SK-N-SH (cell line): ENCODE data around the gene CYTH3. TPM values are rescaled to one million over a fixed set of nuclear protein-coding genes. Genes with fewer than 3 reads are reported as not detected.
A peak's percentile ranks its signal among the peaks of the same experiment; 100 is the strongest.

Experiments
- CTCF ChIA-PET: fragments of 300-600, 350-600 bp; formaldehyde crosslinking; extraction: SDS; loops from one replicate; lab custom pipeline; 2021; lab: Yijun Ruan, JAX
- POLR2A ChIA-PET: fragments of 350-600 bp; sonication (Branson Sonifier 250); formaldehyde crosslinking; extraction: SDS; loops from one replicate; lab custom pipeline; 2020; ENCODE audit warnings: antibody characterized with exemption, inconsistent platforms; lab: Yijun Ruan, JAX
- DNase-seq: peaks from one replicate; pipeline ENCODE4 v3.0.0; 2012
- H2AFZ ChIP-seq: fragments of 200-600 bp; sonication (generic); 2 replicates; pipeline ENCODE4 v1.8.1; 2016; ENCODE audit warnings: antibody characterized with exemption, mild to moderate bottlenecking, low read depth
- H3F3A ChIP-seq: fragments of 200-600 bp; sonication (generic); replicated peaks from 2 replicates; pipeline ENCODE3; 2016; ENCODE audit warnings: antibody characterized with exemption, mild to moderate bottlenecking; ENCODE audit not compliant: insufficient read depth
- H3K27ac ChIP-seq, 2 experiments: fragments of 200-500 bp in 1 of 2; fragments of 200-600 bp in 1 of 2; sonication (Bioruptor generic) in 1 of 2; sonication (generic), shearing (Covaris generic) in 1 of 2; 2 replicates each; pipeline versions ENCODE4 v1.5.1 to v1.6.1; 2014 to 2016; ENCODE audit warnings: low read depth in 2 of 2, inconsistent platforms in 1 of 2, low read length in 1 of 2, mild to moderate bottlenecking in 1 of 2, mixed read lengths in 1 of 2
- H3K27me3 ChIP-seq: fragments of 200-600 bp; sonication (generic), shearing (Covaris generic); 2 replicates; pipeline ENCODE4 v1.6.1; 2016; ENCODE audit warnings: mixed run types; ENCODE audit not compliant: insufficient read depth
- H3K36me3 ChIP-seq, 2 experiments: fragments of 200-500 bp in 1 of 2; fragments of 200-600 bp in 1 of 2; sonication (Bioruptor generic) in 1 of 2; sonication (generic) in 1 of 2; replicated peaks in 1 of 2; 2 replicates each; pipeline versions ENCODE3 to v1.5.1; 2014 to 2016; ENCODE audit warnings: low read length in 1 of 2, mild to moderate bottlenecking in 1 of 2; ENCODE audit not compliant: insufficient read depth in 2 of 2, control insufficient read depth in 1 of 2
- H3K4me1 ChIP-seq, 2 experiments: fragments of 200-500 bp in 1 of 2; fragments of 200-600 bp in 1 of 2; sonication (Bioruptor generic) in 1 of 2; sonication (generic), shearing (Covaris generic) in 1 of 2; 2 replicates each; pipeline versions ENCODE4 v1.5.1 to v1.6.1; 2014 to 2016; ENCODE audit warnings: low read depth in 1 of 2, low read length in 1 of 2, mixed run types in 1 of 2; ENCODE audit not compliant: insufficient read depth in 2 of 2, control insufficient read depth in 1 of 2
- H3K4me2 ChIP-seq: fragments of 200-600 bp; sonication (generic), shearing (Covaris generic); 2 replicates; pipeline ENCODE4 v1.6.1; 2017; ENCODE audit warnings: mixed run types
- H3K4me3 ChIP-seq, 2 experiments: fragments of 200-500 bp in 1 of 2; fragments of 200-600 bp in 1 of 2; sonication (Bioruptor generic) in 1 of 2; sonication (generic), shearing (Covaris generic) in 1 of 2; 2 replicates each; pipeline versions ENCODE4 v1.5.1 to v1.8.1; 2014 to 2016; ENCODE audit warnings: low read depth in 2 of 2, inconsistent platforms in 1 of 2, low read length in 1 of 2, mild to moderate bottlenecking in 1 of 2, mixed read lengths in 1 of 2, moderate library complexity in 1 of 2
- H3K79me2 ChIP-seq: fragments of 200-600 bp; sonication (generic); 2 replicates; pipeline ENCODE4 v1.8.1; 2017; ENCODE audit warnings: mild to moderate bottlenecking; ENCODE audit not compliant: insufficient read depth
- H3K9ac ChIP-seq: fragments of 200-600 bp; sonication (generic); 2 replicates; pipeline ENCODE4 v1.6.1; 2017; ENCODE audit warnings: mixed run types
- H3K9me2 ChIP-seq: fragments of 200-600 bp; sonication (generic); 2 replicates; pipeline ENCODE4 v1.6.1; 2017; ENCODE audit warnings: mixed run types
- H3K9me3 ChIP-seq: fragments of 200-600 bp; sonication (generic); 2 replicates; pipeline ENCODE4 v1.6.1; 2017; ENCODE audit warnings: mixed run types, mild to moderate bottlenecking, moderate library complexity
- H4K20me1 ChIP-seq: fragments of 200-600 bp; sonication (generic); 2 replicates; pipeline ENCODE4 v1.6.1; 2017; ENCODE audit warnings: mild to moderate bottlenecking, mixed run types; ENCODE audit not compliant: insufficient read depth
- GATA2 ChIP-seq: sonication (generic); formaldehyde crosslinking; IDR thresholded peaks from 2 replicates; pipeline ENCODE4 v1.5.0; 2020; ENCODE audit warnings: mild to moderate bottlenecking, missing genetic modification reagents
- IRF3 ChIP-seq: fragments of 150-350 bp; IDR thresholded peaks from 2 replicates; pipeline ENCODE4 v1.6.1; 2016; ENCODE audit warnings: mild to moderate bottlenecking, low read depth, low read length
- MAX ChIP-seq: IDR thresholded peaks from 2 replicates; pipeline ENCODE4 v1.4.0; 2012; ENCODE audit warnings: low read depth
- NFIC ChIP-seq: IDR thresholded peaks from 2 replicates; pipeline ENCODE4 v1.4.0; 2012; ENCODE audit warnings: borderline replicate concordance
- POLR2AphosphoS5 ChIP-seq: IDR thresholded peaks from 2 replicates; pipeline ENCODE4 v1.6.1; 2012; ENCODE audit warnings: low read depth, low read length
- RXRA ChIP-seq: IDR thresholded peaks from 2 replicates; pipeline ENCODE4 v1.4.0; 2012; ENCODE audit warnings: low read depth, mild to moderate bottlenecking, borderline replicate concordance
- SIN3A ChIP-seq: IDR thresholded peaks from 2 replicates; pipeline ENCODE4 v1.6.1; 2012; ENCODE audit warnings: low read depth, mild to moderate bottlenecking, low read length, moderate library complexity, borderline replicate concordance
- SMC3 ChIP-seq: IDR thresholded peaks from 2 replicates; pipeline ENCODE4 v1.6.1; 2012; ENCODE audit warnings: low read depth, low read length, improper control_type of control experiment
- USF1 ChIP-seq: IDR thresholded peaks from 2 replicates; pipeline ENCODE4 v1.4.0; 2012; ENCODE audit warnings: low read depth, borderline replicate concordance
- USF2 ChIP-seq: fragments of 150-350 bp; IDR thresholded peaks from 2 replicates; pipeline ENCODE4 v1.6.1; 2017; ENCODE audit warnings: antibody characterized with exemption, low read length, low read depth, borderline replicate concordance
- YY1 ChIP-seq: IDR thresholded peaks from 2 replicates; pipeline ENCODE4 v1.4.0; 2012; ENCODE audit warnings: low read depth, mild to moderate bottlenecking
- WGBS: methylation state at CpG from one replicate; pipeline ENCODE4 v1.1.6; 2017; ENCODE audit warnings: low lambda C conversion rate; 5-methylcytosine and 5-hydroxymethylcytosine counted together
- polyA plus RNA-seq, 3 experiments: library from polyadenylated mRNA; depleted of rRNA; stranded (reverse); fragments of >200 nt; gene quantifications; 2 replicates each; pipeline ENCODE4 v1.2.3, GENCODE V29; 2012

The CYTH3 gene
- polyA plus RNA-seq, 1 of the 3 experiments (the other 2 are of a cell fraction) = 55.1 TPM

- no peak for TF ChIP-seq YY1
Measured at GRCh38 chr7:6316226-6316625, 43.8 kb upstream of the CYTH3 start (continued).

GRCh38 chr7:6315746-6316145, 43.3 kb upstream of the CYTH3 start:
- Histone ChIP-seq H3K9me3 (no peaks in the 10 kb centered on the region), H2AFZ (peak overlapping the region; percentile 56; the same call in 1 of the 2 replicates), H3F3A (peaks cover 20% of the 10 kb centered on the region), H3K27me3 (no peaks in the 10 kb centered on the region), H3K36me3 (no peaks in the 10 kb centered on the region), H3K27ac (no peak overlapping the region), H3K9me2 (no peaks in the 10 kb centered on the region), H3K4me1 (peaks cover 0 to 13% of the 10 kb centered on the region in 2 experiments; a peak in 2 of 4 replicates), H3K4me3 (no peak overlapping the region), H3K79me2 (no peaks in the 10 kb centered on the region), H4K20me1 (no peaks in the 10 kb centered on the region), H3K4me2 (no peak overlapping the region), H3K9ac (no peak overlapping the region)
- DNase-seq = no peak
- 92% methylated on average over 8 of the region's 8 CpGs for WGBS
- TF ChIP-seq MAX (no peak), SMC3 (no peak), NFIC (no peak), USF1 (no peak), GATA2 (no peak)
- CTCF ChIA-PET = interaction anchor here (0.7 to 2.9 kb wide), 5 partner anchors 8 to 318 kb away, joined by 3 to 13 read pairs (median 3); no protein-coding TSS in a partner anchor
- POLR2A ChIA-PET = no interaction called here

GRCh38 chr7:6310271-6310993, 38.0 kb upstream of the CYTH3 start:
- no peak for DNase-seq
- Histone ChIP-seq H3K9ac (no peak overlapping the region), H3K27me3 (no peaks in the 10 kb centered on the region), H3K27ac (no peak overlapping the region), H3K9me3 (no peaks in the 10 kb centered on the region), H3K4me2 (no peak overlapping the region), H3K79me2 (no peaks in the 10 kb centered on the region), H3K4me3 (no peak overlapping the region), H3K9me2 (no peaks in the 10 kb centered on the region), H3K36me3 (no peaks in the 10 kb centered on the region), H3F3A (peaks cover 33% of the 10 kb centered on the region), H2AFZ (no peak overlapping the region), H3K4me1 (peaks cover 0 to 9% of the 10 kb centered on the region in 2 experiments; a peak in 1 of 4 replicates), H4K20me1 (no peaks in the 10 kb centered on the region)
- 88% methylated on average over 10 of the region's 10 CpGs for WGBS
- CTCF ChIA-PET = interaction anchor here (0.6 to 1.2 kb wide), 2 partner anchors 95 to 150 kb away, joined by 3 to 4 read pairs; no protein-coding TSS in a partner anchor
- POLR2A ChIA-PET = interaction anchor here (0.7 kb wide), 1 partner anchor 97 kb away, joined by 3 read pairs; no protein-coding TSS in a partner anchor
- TF ChIP-seq USF2 = no peak
- no peak for TF ChIP-seq POLR2AphosphoS5
- no peak for TF ChIP-seq IRF3
- no peak for TF ChIP-seq SIN3A
- TF ChIP-seq RXRA = no peak
